DLD1 (cell line): ENCODE measurements around the gene SEPTIN5.

Experiments used
- in situ Hi-C: cut with HindIII; loops from 2 replicates; pipeline ENCODE4 v1.10.0; 2017; ENCODE audit warnings: low sequenced_read_pairs

The SEPTIN5 gene

DNA sequence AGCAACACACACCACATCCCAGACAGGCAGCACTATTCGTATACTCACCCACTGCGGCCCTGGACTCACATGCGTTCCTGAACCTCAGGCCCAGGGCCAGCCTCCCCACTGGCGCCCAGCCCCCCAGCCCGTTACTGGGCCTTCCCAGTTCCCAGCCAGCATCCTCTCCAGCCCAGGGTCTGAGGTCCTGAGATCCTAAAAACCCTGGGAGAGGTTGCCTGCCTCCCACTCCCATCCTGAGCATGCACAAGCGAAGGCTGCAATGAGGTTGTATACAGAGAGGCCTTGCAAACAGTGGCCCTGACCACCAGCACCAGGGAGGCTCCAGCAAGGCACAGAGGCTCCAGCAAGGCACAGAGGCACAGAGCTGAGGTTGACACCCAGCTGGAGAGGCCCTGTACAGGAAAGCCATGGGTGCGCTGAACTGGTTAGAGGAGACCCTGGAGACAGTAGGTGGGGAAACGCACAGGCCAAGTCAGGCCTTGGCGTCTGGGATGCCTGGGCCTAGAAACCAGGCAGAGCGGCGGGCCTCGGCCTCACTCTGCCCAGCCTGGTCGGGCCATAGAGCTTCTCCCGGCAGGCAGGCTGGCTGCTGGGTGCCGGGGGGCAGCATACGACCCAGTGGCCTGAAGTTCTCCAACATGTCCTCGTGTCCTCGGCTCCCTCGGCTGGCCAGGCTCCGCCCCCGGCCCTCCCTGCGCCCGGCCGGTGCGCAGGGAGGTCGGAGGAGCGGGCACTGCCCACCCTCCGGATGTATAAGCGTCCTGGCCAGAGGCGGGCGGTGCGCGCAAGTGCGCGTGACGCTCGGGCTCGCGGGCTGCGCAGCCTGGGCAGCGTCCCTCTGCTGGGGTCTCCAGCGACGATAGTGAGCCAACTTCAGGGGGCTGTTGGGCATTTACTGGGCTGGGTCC, 43.9 kb downstream of the SEPTIN5 start:
- in situ Hi-C loops = loop anchor here (5.0 kb wide), 2 partner anchors 74 to 174 kb away; no protein-coding TSS in a partner anchor

DNA sequence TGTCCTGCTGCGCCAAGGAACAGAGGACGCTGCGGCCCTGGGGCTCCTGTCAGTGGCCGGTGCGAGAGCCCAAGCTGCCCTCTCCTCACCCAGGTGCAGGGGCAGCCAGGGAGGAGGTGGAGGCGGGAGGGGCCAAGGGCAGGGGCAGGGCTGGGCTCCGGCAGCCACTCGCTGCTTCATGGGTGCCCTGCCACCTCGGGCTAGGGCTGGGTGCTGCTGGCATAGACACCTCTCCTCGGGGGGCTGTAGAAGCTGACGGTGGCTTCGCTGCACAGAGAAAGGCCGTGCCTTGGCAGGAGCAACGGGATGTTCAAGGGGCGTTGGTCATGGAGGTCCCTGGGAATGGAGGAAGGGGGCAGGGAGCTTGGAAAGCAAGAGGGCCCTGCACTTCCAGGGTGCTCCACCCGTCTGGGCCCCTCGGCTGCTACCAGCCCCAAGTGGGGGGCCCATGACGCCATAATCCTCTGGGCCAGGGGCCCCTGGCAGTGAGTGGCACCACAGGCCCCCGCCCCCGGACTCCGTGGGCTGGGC, 44.7 kb downstream of the SEPTIN5 start:
- in situ Hi-C loops = loop anchor here (5.0 kb wide), 2 partner anchors 73 to 173 kb away; no protein-coding TSS in a partner anchor

DNA sequence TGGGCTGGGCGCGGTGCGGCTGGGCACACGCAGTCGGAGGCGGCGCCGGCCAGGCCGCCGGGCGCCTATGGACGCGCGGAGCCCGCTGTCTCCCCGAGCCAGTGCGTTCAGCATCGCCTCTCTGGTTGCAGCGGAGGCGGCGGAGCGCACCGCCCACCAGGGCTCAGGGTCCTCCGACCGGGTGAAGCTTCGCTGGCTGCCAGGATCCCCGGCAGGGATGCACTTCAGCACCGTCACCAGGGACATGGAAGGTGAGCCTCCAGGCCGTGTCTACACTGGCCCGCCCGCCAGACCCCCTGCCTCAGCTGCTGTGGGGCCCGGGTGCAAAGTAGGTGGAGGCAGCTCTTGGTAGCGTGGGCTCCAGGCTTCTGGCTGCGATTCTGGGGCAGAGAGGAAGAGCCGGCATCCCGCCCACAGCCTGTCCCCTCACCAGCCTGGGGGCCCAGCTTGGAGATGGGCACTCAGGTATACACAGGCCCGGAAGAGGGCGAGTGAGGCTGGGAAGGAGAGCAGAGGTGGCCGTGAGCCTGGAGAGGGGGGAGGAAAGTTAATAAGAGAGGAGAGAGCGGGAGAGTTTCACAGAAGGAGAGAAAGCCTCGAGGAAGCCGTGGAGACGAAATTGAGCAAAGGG, 45.2 kb downstream of the SEPTIN5 start:
- in situ Hi-C loops = loop anchor here (5.0 kb wide), 2 partner anchors 73 to 173 kb away; no protein-coding TSS in a partner anchor

DNA sequence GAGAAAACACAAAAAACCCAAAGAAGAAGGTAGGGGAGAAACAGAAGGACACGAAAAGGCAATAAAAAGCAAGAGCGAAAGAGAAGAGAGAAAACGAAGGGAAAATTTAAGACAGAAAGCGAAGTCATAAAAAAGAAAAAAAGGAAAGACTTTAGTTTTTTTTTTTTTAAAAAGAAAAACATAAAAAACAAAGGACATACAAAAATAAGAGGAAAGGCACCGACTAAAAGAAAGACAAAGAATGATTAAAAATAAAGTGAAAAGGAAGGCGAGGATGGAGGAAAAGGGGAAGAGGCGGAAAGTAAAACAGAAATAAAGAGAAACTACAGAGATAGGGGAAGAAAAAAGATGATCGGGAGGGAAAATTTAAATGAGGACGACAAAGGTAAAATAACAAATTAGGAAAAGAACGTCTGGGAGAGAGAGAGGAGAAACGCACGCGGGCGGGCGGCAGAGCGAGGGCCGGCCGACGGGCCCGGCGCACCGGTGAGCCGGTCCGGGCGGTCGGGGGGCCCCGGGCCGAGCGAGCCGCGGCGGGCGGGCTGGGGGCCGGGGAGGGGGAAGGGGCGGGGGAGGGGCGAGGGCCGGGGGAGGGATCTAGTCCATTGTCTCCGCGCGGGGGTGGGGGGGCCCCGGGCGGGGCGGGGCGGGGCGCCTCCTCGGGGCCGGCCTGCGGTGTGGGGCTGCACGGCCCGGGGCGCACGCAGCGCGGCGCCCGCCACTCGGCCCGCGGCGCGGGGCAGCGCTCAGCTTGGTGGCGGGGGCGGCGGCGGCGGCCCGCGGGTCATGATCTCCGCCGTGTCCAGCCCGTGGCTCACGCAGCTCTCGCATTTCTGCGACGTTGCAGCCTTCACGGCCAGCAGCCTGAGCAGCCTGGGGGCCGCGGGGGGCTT, 46.0 kb downstream of the SEPTIN5 start, which contains the start of gene TBX1:
TBX1 (plus strand) TSS at position 721 of the 893 bp plus-strand sequence; CDS start at position 787, 66 bp downstream.
- in situ Hi-C loops = no loop called here

DNA sequence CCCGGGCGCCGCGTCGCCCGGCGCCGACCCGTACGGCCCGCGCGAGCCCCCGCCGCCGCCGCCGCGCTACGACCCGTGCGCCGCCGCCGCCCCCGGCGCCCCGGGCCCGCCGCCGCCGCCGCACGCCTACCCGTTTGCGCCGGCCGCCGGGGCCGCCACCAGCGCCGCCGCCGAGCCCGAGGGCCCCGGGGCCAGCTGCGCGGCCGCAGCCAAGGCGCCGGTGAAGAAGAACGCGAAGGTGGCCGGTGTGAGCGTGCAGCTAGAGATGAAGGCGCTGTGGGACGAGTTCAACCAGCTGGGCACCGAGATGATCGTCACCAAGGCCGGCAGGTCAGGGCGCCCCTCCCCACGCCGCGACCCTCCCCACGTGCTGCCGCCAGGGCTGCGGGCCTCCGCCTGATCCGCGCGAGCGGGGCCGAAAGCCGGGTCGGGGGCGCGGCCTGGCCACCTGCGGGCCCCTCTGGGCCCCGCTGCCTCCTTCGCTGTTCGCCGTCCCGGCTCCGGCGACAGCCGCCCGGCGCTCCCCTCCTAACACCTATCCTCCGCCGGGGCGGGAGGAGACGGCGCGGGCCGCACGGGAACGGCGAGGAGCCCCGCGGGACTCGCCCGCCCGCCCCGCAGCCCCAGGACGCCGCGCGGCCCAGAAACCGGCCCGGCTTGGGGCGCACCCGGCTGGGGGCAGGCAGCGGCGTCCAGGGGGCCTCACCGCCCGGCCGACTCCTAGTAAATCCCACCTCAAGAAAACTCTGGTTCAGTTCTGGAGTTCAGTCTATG, 46.8 kb downstream of the SEPTIN5 start:
- in situ Hi-C loops = no loop called here

DNA sequence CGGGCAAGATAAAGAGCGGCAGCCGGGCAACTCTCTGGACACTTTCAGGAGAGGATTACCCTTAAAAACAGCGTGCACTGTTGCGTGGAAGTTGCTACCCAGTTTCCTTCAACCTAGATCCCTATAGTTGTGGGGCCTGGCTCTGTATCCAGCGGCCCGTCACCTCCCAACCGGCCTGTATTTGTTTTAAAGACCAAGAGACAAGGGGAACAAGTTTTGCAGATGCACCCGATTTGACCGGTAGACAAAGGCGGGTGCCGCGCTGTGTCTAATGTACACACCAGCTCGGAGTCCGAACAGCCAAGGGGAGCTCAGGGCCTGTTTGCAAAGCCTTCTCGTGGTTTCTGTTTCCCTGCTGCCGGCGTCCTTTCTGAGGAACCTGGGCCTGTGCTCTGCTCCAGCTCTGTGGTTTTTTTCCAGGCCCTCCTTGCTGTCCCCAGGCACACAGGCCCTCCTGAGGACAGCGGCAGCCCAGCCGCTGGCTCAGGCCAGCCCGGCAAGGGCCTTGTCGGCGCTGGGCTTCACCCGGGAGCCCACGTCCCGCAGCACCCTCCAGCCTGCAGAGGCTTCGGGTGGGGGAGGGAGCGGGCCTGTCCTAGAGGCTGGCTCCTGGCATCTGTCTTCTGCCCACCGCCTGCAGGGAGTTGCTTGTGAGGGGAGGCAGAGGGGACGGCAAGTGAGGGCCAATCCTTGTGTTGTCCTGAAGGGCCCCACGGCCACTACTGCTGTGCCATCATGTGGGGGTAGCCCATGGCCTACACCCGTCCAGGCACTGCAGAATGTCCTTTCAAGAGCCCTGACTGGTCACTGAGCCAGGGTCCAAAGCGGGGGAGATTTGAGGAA, 47.6 kb downstream of the SEPTIN5 start:
- in situ Hi-C loops = no loop called here

DNA sequence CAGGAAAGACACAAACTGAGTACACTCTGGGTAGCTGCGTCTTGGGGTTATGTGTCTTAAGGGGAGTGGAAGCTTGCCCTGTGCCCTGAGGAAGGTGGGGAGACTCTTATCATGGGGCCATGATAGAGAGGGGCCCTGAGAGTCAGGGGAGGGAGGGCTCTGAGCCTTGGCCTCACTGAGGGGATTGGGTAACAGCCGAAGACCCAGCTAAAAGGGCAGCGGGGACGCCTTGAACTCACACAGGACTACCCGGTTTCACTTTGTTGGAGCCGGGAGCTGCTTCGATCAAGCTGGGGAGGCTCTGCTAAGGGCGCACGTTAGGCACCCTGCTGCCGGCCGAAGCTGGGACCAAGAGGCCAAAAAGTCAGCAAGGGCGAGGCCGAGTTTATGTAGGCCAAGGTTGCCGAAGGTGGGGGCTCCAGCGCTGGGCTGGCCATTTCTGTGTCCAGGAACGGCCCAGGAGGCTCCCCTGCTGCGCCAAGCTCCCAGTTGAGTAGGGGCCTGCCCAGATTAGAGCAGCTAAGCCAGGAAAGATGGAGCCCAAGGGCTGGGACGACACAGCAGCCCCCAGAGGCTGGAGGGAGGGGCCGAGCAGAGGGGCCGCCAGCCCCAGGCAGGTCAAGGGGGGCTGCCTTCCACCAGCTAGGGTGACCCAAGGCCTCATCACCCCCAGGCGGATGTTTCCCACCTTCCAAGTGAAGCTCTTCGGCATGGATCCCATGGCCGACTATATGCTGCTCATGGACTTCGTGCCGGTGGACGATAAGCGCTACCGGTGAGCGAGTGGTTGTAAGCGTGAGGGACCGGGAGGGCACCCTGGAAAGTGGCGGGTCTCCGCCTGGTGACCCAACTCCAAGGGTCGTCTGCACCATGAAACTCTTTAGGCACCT, 48.5 kb downstream of the SEPTIN5 start:
- in situ Hi-C loops = no loop called here

DNA sequence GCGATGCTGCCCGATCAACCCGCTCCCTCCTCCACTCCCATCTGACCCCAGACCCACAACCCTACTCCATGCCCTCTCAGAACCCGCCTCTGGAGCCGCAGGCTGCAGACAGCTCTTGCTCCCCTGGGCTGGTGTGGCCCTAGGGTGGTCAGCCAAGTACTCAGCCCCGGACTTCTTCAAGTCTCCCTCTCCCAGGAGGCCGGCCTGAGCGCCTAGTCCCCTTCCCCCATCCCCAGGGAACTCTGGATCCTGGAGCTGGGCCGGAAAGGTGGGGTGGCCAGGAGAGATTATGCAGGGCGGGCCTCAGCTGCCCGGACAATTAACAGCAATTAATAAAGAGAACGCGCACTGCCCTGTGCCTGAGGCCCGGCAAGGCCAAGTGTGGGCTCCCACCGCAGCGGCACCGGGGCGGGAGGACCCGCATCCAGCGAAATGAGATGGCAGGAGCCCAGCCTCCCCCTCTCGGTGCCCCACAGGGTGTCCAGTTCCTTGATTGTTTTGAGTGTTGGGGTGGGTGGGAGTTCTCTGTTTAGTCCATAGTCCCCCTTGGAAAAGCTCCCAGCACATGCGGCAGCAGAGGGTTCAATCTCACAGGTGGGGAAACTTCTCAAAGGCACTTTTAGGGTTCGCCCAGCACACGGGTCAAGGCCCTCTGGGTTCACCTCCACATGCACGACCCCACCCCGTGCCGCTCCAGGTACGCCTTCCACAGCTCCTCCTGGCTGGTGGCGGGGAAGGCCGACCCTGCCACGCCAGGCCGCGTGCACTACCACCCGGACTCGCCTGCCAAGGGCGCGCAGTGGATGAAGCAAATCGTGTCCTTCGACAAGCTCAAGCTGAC, 49.4 kb downstream of the SEPTIN5 start:
- in situ Hi-C loops = no loop called here

DNA sequence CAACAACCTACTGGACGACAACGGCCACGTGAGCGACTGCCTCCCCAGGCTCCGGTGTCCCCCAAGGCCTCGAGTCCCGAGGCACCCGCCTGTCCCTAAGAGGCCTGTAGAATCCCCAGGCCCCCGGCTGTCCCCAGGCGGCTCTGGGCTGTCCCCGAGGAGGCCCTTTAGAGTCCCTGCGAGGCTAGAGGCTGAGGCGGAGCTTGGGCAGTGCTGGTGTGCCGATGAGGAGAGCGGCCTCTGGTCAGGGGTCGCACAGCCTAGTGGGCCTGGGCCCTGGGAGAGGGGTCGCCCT, 49.9 kb downstream of the SEPTIN5 start:
- in situ Hi-C loops = no loop called here

DNA sequence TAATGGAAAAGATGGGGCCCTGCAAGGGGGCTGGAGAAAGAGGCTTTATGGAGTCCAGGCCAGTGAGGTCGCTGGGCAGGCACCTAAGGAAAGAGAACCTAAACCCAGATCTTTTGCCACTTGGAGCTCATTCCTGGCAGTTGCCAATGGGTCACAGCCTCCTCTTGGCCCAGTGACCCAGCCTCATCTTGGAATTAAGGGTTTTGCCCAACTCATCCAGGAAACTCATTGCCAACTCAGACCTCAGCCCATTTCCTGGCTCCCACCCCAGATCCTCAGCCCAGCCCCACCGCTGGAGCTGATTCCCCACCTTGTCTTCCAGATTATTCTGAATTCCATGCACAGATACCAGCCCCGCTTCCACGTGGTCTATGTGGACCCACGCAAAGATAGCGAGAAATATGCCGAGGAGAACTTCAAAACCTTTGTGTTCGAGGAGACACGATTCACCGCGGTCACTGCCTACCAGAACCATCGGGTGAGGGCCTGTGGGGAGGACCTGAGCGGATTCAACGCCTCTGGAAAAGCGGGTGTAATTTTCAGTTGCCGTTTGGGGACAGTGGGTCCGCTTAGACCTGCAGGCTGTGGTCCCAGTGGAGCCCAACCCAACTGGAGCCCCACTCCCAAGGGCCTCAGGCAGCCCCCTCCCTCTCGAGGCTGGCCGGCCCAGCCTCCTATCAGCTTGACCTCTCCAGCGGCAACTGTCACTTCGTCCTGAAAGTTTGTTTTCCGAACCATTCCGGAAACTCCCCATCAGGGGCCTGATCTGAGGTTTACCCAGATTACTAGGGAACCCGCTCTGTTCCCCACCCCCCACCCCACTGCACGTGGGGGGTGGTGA, 50.6 kb downstream of the SEPTIN5 start:
- in situ Hi-C loops = no loop called here

DNA sequence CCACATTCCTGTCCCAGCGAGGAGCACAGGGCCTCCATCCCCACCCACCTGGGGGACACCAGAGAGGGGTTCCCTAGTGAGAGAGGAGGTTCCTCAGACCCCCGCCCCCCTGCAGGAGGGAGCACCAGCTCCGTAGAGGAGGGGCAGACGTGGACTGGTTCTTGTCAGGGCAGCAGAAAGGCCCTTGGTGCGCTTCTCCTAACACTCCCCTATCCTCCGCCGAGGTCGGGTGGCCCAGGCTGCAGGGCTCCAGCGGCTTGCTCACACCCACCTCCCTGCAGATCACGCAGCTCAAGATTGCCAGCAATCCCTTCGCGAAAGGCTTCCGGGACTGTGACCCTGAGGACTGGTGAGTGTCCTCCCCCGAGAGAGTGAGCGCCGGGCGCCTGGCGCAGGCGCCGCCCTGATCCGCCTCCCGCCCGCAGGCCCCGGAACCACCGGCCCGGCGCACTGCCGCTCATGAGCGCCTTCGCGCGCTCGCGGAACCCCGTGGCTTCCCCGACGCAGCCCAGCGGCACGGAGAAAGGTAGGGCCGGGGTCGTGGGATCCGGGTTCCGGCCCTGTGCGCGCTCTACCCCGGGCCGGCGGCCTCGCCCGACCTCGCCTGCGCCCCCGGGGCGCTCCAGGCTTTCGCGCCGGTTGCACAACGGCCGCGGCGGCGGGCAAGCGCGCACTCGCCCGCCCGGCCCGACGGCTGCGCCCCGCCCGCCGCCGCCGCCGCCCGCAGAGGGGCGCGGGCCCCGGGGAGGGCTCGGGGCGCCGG, 51.4 kb downstream of the SEPTIN5 start:
- in situ Hi-C loops = no loop called here

DNA sequence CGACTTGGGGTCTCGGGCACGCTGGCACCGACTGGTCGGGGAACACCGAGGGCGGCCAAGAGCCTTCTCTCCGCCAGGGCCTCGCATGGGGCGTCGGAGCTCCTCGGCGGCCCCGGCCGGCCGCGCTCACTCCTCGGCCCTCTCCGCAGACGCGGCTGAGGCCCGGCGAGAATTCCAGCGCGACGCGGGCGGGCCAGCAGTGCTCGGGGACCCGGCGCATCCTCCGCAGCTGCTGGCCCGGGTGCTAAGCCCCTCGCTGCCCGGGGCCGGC, 51.9 kb downstream of the SEPTIN5 start:
- in situ Hi-C loops = no loop called here

DNA sequence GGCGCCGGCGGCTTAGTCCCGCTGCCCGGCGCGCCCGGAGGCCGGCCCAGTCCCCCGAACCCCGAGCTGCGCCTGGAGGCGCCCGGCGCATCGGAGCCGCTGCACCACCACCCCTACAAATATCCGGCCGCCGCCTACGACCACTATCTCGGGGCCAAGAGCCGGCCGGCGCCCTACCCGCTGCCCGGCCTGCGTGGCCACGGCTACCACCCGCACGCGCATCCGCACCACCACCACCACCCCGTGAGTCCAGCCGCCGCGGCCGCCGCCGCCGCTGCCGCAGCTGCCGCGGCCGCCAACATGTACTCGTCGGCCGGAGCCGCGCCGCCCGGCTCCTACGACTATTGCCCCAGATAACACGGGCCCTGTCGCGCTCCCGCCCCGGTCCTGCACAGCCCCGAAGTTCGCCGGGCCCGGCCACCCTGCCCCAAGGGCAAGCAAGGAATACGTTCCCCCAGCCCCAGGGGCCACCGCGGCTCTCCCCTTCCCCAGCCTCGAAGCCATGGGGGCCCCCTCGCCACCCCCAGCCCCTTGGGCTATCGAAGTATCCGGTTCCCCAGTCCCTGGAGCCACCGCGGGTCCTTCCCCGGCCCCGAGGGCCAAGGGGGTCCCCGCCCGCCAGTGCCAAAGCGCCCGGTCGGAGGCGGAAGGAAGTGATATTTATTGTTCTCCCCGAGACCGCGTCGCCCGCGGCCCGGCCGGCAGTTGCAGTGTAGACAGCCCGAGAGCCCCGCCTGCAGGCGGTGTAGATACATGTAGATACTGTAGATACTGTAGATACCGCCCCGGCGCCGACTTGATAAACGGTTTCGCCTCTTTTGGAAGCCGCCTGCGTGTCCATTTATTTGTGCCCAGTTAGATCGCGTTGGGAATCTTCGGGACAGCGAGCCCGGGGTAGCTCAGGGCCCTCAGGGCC, 52.5 kb downstream of the SEPTIN5 start:
- in situ Hi-C loops = no loop called here

DNA sequence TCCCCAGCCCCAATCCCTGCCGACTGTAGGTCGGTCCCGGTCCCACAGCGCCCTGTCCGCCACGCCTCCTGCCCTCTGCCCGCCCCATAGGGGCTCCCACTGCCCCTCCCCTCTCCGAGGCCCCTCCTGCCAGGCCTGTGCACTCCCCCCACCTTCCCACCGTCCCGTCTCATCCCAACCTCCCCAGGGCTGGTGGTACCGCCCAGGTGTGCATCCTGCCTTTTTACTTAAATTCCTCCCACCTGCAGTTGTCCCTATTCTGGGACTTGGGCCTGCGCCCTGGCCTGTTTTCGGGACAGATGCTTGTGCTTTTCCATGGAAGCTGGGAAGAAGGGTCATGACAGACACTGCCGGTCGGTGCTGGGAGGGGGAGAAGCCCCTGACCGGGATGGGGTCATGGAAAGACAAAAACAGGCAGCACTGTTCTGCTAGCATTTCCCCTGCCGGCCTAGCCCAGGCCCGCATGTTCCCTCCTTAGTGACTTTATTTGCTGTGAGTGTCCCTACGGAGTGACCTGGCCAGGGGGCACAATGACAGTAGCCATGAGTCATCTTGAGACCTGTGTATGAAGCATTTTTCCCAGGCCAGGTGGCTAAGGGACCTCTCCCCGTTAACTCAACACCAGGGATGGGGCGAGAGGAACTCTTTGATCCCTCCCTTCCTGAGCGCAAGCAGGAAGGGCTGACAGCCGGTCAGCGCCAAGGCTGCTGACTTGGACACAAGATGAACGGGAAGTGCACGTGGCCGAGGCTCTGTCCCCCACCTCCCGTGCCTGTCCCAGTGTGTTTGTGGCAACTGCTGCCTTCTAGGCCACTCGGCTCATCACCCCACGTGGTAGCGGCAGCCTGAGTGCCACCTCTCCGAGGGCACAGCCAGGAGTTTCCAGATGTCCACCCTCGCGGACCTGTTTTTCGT, 53.4 kb downstream of the SEPTIN5 start:
- in situ Hi-C loops = no loop called here
